DOHH2 (cell line): Measurements from ENCODE around the gene STARD8.

Experiments
- H3F3A ChIP-seq: fragments of 200-600 bp; sonication (generic), shearing (Covaris generic); 2 replicates; pipeline ENCODE4 v1.6.0; 2016; ENCODE audit warnings: antibody characterized with exemption, mild to moderate bottlenecking; ENCODE audit not compliant: control insufficient read depth, insufficient read depth
- H3K27ac ChIP-seq: fragments of 200-600 bp; sonication (generic); 2 replicates; pipeline ENCODE4 v1.5.1; 2014; ENCODE audit warnings: low read depth, mild to moderate bottlenecking, low read length, moderate library complexity
- H3K27me3 ChIP-seq: fragments of 200-600 bp; sonication (generic); 2 replicates; pipeline ENCODE4 v1.6.1; 2014; ENCODE audit warnings: mild to moderate bottlenecking, low read length, mixed read lengths; ENCODE audit not compliant: control insufficient read depth
- H3K36me3 ChIP-seq: fragments of 200-600 bp; sonication (generic); 2 replicates; pipeline ENCODE4 v1.6.1; 2014; ENCODE audit warnings: mild to moderate bottlenecking, low read length, moderate library complexity, mixed read lengths; ENCODE audit not compliant: control insufficient read depth
- H3K4me1 ChIP-seq: fragments of 200-600 bp; sonication (generic); 2 replicates; pipeline ENCODE4 v1.6.1; 2014; ENCODE audit warnings: mild to moderate bottlenecking, low read length, mixed read lengths; ENCODE audit not compliant: control insufficient read depth
- H3K4me2 ChIP-seq: fragments of 200-600 bp; sonication (generic); 2 replicates; pipeline ENCODE4 v1.6.0; 2014; ENCODE audit warnings: mild to moderate bottlenecking, low read length, moderate library complexity
- H3K4me3 ChIP-seq: fragments of 200-600 bp; sonication (generic); 2 replicates; pipeline ENCODE4 v1.5.1; 2014; ENCODE audit warnings: mild to moderate bottlenecking, low read length, mixed read lengths
- H3K79me2 ChIP-seq: fragments of 200-600 bp; sonication (generic); 2 replicates; pipeline ENCODE4 v1.6.1; 2014; ENCODE audit warnings: mild to moderate bottlenecking, low read length, mixed read lengths; ENCODE audit not compliant: control insufficient read depth
- H3K9me2 ChIP-seq: fragments of 200-600 bp; sonication (generic); replicated peaks from 2 replicates; pipeline ENCODE4 v1.6.1; 2014; ENCODE audit warnings: mild to moderate bottlenecking, low read length, mixed read lengths; ENCODE audit not compliant: control insufficient read depth
- H3K9me3 ChIP-seq: fragments of 200-600 bp; sonication (generic); 2 replicates; pipeline ENCODE4 v1.6.1; 2014; ENCODE audit warnings: antibody characterized with exemption, low read length, mixed read lengths; ENCODE audit not compliant: control insufficient read depth, insufficient read depth
- H4K20me1 ChIP-seq: fragments of 200-600 bp; sonication (generic); 2 replicates; pipeline ENCODE4 v1.6.0; 2014; ENCODE audit warnings: low read depth, mild to moderate bottlenecking, antibody characterized with exemption, low read length, moderate library complexity; ENCODE audit not compliant: control insufficient read depth, insufficient read depth
- EZH2phosphoT487 ChIP-seq: fragments of 200-600 bp; sonication (generic); IDR thresholded peaks from 2 replicates; pipeline ENCODE4 v1.6.1; 2017; ENCODE audit warnings: borderline replicate concordance, mild to moderate bottlenecking, antibody characterized with exemption, low read length, moderate library complexity, mixed read lengths
- TF ChIP-seq, protein P1 (sequence below): fragments of 200-600 bp; sonication (generic); IDR thresholded peaks from one replicate; pipeline ENCODE4 v1.5.1; 2014; ENCODE audit warnings: antibody characterized with exemption, mild to moderate bottlenecking, low read depth, low read length; ENCODE audit not compliant: poor library complexity, severe bottlenecking

STARD8 gene

DNA sequence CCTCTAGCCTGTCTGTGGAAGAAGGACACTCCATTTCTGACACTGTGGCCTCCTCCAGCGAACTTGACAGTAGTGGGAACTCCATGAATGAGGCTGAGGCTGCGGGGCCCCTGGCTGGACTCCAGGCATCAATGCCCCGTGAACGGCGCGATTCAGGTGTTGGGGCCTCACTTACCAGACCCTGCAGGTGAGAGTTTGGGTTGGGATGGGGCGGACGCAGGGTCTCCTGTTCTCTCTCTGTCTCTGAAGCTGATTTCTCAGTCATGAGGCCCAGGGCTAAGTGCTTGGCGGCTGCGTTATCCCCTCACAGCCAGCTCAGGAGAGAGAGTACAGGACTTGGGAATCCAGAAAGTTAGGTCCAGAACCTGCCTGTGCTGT is 71.0 kb downstream of the STARD8 start:
- no peaks in the 10 kb centered on the region for H3K9me2 ChIP-seq
- no peaks in the 10 kb centered on the region for H4K20me1 ChIP-seq
- TF ChIP-seq EZH2phosphoT487 = no peak
- TF ChIP-seq, protein P1, sequence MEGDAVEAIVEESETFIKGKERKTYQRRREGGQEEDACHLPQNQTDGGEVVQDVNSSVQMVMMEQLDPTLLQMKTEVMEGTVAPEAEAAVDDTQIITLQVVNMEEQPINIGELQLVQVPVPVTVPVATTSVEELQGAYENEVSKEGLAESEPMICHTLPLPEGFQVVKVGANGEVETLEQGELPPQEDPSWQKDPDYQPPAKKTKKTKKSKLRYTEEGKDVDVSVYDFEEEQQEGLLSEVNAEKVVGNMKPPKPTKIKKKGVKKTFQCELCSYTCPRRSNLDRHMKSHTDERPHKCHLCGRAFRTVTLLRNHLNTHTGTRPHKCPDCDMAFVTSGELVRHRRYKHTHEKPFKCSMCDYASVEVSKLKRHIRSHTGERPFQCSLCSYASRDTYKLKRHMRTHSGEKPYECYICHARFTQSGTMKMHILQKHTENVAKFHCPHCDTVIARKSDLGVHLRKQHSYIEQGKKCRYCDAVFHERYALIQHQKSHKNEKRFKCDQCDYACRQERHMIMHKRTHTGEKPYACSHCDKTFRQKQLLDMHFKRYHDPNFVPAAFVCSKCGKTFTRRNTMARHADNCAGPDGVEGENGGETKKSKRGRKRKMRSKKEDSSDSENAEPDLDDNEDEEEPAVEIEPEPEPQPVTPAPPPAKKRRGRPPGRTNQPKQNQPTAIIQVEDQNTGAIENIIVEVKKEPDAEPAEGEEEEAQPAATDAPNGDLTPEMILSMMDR = no peak
- H3K4me1 ChIP-seq = no peaks in the 10 kb centered on the region
- no peak overlapping the region for H3K4me3 ChIP-seq
- H3F3A ChIP-seq = no peaks in the 10 kb centered on the region
- H3K9me3 ChIP-seq = no peaks in the 10 kb centered on the region
- no peak overlapping the region for H3K4me2 ChIP-seq
- H3K36me3 ChIP-seq = no peaks in the 10 kb centered on the region
- no peak overlapping the region for H3K27ac ChIP-seq
- H3K27me3 ChIP-seq = no peaks in the 10 kb centered on the region
- H3K79me2 ChIP-seq = no peaks in the 10 kb centered on the region

DNA sequence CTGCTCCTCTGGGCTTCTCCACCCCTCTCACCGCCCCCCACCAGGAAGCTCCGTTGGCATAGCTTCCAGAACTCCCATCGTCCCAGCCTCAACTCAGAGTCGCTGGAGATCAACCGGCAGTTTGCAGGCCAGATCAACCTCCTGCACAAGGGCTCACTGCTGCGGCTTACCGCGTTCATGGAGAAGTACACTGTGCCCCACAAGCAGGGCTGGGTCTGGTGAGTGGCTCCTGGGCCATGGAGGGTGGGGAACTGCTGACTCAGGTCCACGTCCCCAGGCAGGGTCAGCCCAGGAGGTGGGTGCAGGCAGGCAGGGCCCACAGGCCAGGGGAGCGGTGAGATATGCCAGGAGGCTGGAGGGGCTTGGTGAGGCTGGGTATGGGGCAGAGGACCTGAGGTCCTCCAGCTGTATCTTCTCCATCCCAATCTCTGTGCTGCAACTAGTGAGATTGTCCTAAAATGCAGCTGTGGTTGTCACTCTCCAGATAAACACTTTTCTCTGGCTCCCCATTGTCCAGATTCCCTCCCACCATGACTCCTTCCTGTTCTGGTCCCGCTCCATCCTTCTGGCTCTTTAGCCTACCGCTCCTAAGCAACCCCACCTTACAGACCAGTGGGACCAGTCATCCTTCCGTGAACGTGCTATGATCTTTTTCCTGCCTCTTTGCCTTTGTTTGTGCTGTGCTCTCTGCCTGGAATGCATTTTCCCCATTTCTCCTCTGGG is 71.9 kb downstream of the STARD8 start:
- Histone ChIP-seq H3K27me3 (no peaks in the 10 kb centered on the region), H3K36me3 (no peaks in the 10 kb centered on the region), H3K79me2 (no peaks in the 10 kb centered on the region), H3F3A (no peaks in the 10 kb centered on the region), H3K4me3 (no peak overlapping the region), H4K20me1 (no peaks in the 10 kb centered on the region), H3K4me2 (no peak overlapping the region), H3K9me2 (no peaks in the 10 kb centered on the region), H3K27ac (no peak overlapping the region), H3K9me3 (no peaks in the 10 kb centered on the region), H3K4me1 (no peaks in the 10 kb centered on the region)
- TF ChIP-seq EZH2phosphoT487 = no peak
- TF ChIP-seq, protein P1 = no peak

DNA sequence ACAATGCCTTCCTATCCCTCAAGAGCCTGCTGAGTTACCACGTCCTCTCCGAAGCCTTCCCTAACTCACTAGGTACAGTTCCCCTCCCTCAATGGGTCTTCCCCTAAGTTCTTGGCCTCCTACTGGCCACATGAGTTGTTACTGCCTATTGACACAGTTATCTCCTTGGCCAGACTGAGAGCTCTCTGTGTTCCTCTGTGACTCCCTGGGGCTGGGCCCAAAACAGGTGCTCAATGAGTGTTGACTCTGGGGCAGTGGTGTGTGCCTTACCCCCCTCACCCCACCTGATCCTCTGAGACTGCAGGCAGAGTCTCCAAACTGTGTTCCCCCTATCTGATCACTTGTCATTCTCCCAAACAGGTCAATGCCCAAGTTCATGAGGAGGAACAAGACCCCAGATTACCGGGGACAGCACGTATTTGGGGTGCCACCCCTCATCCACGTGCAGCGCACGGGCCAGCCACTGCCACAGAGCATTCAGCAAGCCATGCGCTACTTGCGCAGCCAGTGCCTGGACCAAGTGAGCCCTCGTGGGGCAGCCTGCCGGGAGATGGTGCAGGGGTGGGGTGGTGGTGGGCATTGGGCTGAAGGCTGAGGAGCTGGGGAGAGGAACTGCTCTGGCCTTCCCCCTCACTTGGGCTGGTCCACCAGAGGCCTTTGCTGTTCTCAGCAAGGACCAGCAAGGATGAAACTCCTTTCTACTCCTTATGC is 72.6 kb downstream of the STARD8 start:
- Histone ChIP-seq H3K79me2 (no peaks in the 10 kb centered on the region), H3K9me2 (no peaks in the 10 kb centered on the region), H3F3A (no peaks in the 10 kb centered on the region), H3K27me3 (no peaks in the 10 kb centered on the region), H3K27ac (no peak overlapping the region), H4K20me1 (no peaks in the 10 kb centered on the region), H3K36me3 (no peaks in the 10 kb centered on the region), H3K4me2 (no peak overlapping the region), H3K4me1 (no peaks in the 10 kb centered on the region), H3K9me3 (no peaks in the 10 kb centered on the region), H3K4me3 (no peak overlapping the region)
- TF ChIP-seq, protein P1 = no peak
- TF ChIP-seq EZH2phosphoT487 = no peak
